HL-60 (cell line): ENCODE measurements around the gene SPACA6.
A peak's percentile ranks its signal among the peaks of the same experiment; 100 is the strongest.

ENCODE experiments used
- DNase-seq, 2 experiments: peaks; one replicate each; pipeline ENCODE4 v3.0.0-alpha.2; 2010 to 2020; ENCODE audit warnings: low read depth in 1 of 2, low spot score in 1 of 2
- H3K27ac ChIP-seq: fragments of 250-450 bp; sonication (Bioruptor Pico); replicated peaks from 2 replicates; pipeline ENCODE4 v1.5.1; 2020; ENCODE audit warnings: mild to moderate bottlenecking, moderate library complexity
- H3K27me3 ChIP-seq: fragments of 250-450 bp; sonication (Bioruptor Pico); 2 replicates; pipeline ENCODE4 v1.5.1; 2021; ENCODE audit warnings: mild to moderate bottlenecking, moderate library complexity; ENCODE audit not compliant: insufficient read depth, poor library complexity, severe bottlenecking
- H3K4me3 ChIP-seq: replicated peaks from 2 replicates; pipeline ENCODE4 v1.5.1; 2011; ENCODE audit warnings: mild to moderate bottlenecking, control low read depth, low read length; ENCODE audit not compliant: insufficient read depth
- CTCF ChIP-seq: IDR thresholded peaks from one replicate; pipeline ENCODE4 v1.5.1; 2011; ENCODE audit warnings: low read length, control low read depth, inconsistent platforms; ENCODE audit not compliant: insufficient read depth
- GABPA ChIP-seq: IDR thresholded peaks from 2 replicates; pipeline ENCODE4 v1.6.1; 2012; ENCODE audit warnings: low read depth
- POLR2AphosphoS5 ChIP-seq: IDR thresholded peaks from 2 replicates; pipeline ENCODE4 v1.6.1; 2012; ENCODE audit warnings: low read depth
- REST ChIP-seq: IDR thresholded peaks from 2 replicates; pipeline ENCODE4 v1.6.1; 2012; ENCODE audit warnings: low read depth; ENCODE audit not compliant: insufficient replicate concordance
- SPI1 ChIP-seq: IDR thresholded peaks from 2 replicates; pipeline ENCODE4 v1.6.1; 2012; ENCODE audit warnings: low read depth, mild to moderate bottlenecking, borderline replicate concordance

SPACA6 gene

GRCh38 chr19:51709575-51709974 lies 16.4 kb downstream of the SPACA6 start:
- no peak for TF ChIP-seq REST
- no peak for TF ChIP-seq GABPA
- no peaks in the 10 kb centered on the region for H3K27me3 ChIP-seq
- H3K27ac ChIP-seq, result no peak overlapping the region
- DNase-seq, result no peak
- no peak overlapping the region for H3K4me3 ChIP-seq

GRCh38 chr19:51710163-51710562 lies 17.0 kb downstream of the SPACA6 start:
- H3K27ac ChIP-seq, result no peak overlapping the region
- H3K27me3 ChIP-seq, result no peaks in the 10 kb centered on the region
- no peak overlapping the region for H3K4me3 ChIP-seq
- DNase-seq, result no peak
- TF ChIP-seq GABPA (no peak), SPI1 (no peak), REST (no peak), POLR2AphosphoS5 (no peak), CTCF (no peak)

GRCh38 chr19:51711702-51712101 lies 18.6 kb downstream of the SPACA6 start:
- no peak overlapping the region for H3K4me3 ChIP-seq
- no peak for DNase-seq
- no peaks in the 10 kb centered on the region for H3K27me3 ChIP-seq
- TF ChIP-seq SPI1, result peak; percentile 54; the same call in 1 of the 2 replicates
- no peak for TF ChIP-seq POLR2AphosphoS5
- no peak for TF ChIP-seq REST
- no peak for TF ChIP-seq GABPA
- TF ChIP-seq CTCF, result no peak
- H3K27ac ChIP-seq, result no peak overlapping the region

GRCh38 chr19:51712461-51713081 lies 19.4 kb downstream of the SPACA6 start:
- peak in 1 of 2 experiments; percentile 52 for DNase-seq
- H3K4me3 ChIP-seq, result no peak overlapping the region
- H3K27me3 ChIP-seq, result no peaks in the 10 kb centered on the region
- no peak overlapping the region for H3K27ac ChIP-seq
- TF ChIP-seq CTCF (peak; percentile 36), SPI1 (no peak)
